Measurements from ENCODE around the gene ARHGAP26.

Gene ARHGAP26

DNA sequence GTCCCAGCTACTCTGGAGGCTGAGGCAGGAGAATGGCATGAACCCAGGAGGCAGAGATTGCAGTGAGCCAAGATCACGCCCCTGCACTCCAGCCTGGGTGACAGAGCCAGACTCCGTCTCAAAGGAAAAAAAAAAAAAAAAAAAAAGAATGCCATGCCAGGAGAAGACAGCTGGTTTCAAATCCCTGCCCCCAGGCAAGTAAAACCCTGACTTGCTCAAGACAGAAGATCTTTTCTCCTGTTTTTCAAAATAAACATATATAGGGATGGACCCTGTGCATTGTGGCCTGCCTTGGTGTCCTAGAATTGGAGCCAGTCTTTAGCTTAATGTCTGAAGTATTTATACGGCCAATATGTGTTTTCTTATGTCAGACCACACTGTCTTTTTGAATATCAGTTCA lies 456.2 kb downstream of the ARHGAP26 start:
- no peaks in the 10 kb centered on the region for H3K27me3 ChIP-seq (ENCODE audit: insufficient read depth, low read length)
- H3K9me3 ChIP-seq (ENCODE audit: low read length): no peaks in the 10 kb centered on the region
- H3K79me2 ChIP-seq (ENCODE audit: insufficient read depth, low read length): no peaks in the 10 kb centered on the region
- H3K27ac ChIP-seq (ENCODE audit: low read depth, low read length, poor library complexity, severe bottlenecking): peak overlapping the region; percentile 100
- H4K20me1 ChIP-seq (ENCODE audit: insufficient read depth, low read length): no peaks in the 10 kb centered on the region
- no peaks in the 10 kb centered on the region for H3K36me3 ChIP-seq (ENCODE audit: insufficient read depth, low read length)
- H3K4me2 ChIP-seq (ENCODE audit: low read length): no peak overlapping the region
- H3K9me2 ChIP-seq (ENCODE audit: low read depth, low read length): no peaks in the 10 kb centered on the region
- H3K4me1 ChIP-seq (ENCODE audit: insufficient read depth, low read length, severe bottlenecking): peaks cover 81% of the 10 kb centered on the region
- H3F3A ChIP-seq (ENCODE audit: insufficient read depth, low read length): 0 out of 2 replicates have a peak, but pooled peaks cover 7% of the 10 kb centered on the region
- TF ChIP-seq EZH2 (IDR thresholded peaks at IDR 0.05; ENCODE audit: borderline replicate concordance, low read length): no peak
- TF ChIP-seq, protein P1, sequence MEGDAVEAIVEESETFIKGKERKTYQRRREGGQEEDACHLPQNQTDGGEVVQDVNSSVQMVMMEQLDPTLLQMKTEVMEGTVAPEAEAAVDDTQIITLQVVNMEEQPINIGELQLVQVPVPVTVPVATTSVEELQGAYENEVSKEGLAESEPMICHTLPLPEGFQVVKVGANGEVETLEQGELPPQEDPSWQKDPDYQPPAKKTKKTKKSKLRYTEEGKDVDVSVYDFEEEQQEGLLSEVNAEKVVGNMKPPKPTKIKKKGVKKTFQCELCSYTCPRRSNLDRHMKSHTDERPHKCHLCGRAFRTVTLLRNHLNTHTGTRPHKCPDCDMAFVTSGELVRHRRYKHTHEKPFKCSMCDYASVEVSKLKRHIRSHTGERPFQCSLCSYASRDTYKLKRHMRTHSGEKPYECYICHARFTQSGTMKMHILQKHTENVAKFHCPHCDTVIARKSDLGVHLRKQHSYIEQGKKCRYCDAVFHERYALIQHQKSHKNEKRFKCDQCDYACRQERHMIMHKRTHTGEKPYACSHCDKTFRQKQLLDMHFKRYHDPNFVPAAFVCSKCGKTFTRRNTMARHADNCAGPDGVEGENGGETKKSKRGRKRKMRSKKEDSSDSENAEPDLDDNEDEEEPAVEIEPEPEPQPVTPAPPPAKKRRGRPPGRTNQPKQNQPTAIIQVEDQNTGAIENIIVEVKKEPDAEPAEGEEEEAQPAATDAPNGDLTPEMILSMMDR (IDR thresholded peaks at IDR 0.05; ENCODE audit: low read length): no peak
- no peak overlapping the region for H3K9ac ChIP-seq (ENCODE audit: low read length)
- no peak overlapping the region for H3K4me3 ChIP-seq (ENCODE audit: low read depth, low read length, poor library complexity, severe bottlenecking)
- H2AFZ ChIP-seq (ENCODE audit: low read length): no peak overlapping the region

DNA sequence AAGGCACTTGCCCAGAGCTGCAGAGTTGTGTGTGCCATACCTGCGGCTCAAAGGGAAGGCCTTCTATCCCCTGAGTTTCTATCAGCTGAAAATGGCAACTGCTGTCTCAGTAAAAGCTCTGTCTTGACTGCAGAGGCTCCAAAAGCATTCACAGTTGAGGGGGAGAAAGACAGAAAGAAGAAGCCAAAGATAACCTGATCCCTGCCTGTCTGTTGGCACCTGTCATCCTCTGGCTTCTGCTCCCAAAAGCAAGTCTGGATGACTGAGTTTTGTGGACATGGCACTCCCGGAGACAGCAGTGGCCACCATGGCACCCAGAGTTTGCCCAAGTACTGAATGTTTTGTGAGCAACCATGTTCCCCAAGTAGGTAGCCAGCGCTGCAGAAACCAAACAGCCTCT lies 456.7 kb downstream of the ARHGAP26 start:
- no peak overlapping the region for H3K4me3 ChIP-seq (ENCODE audit: low read depth, low read length, poor library complexity, severe bottlenecking)
- H4K20me1 ChIP-seq (ENCODE audit: insufficient read depth, low read length): no peaks in the 10 kb centered on the region
- no peaks in the 10 kb centered on the region for H3K9me3 ChIP-seq (ENCODE audit: low read length)
- 0 out of 2 replicates have a peak, but pooled peaks cover 7% of the 10 kb centered on the region for H3F3A ChIP-seq (ENCODE audit: insufficient read depth, low read length)
- H2AFZ ChIP-seq (ENCODE audit: low read length): no peak overlapping the region
- H3K4me2 ChIP-seq (ENCODE audit: low read length): peak overlapping the region; percentile 2; the same call in 1 of the 2 replicates
- peak overlapping the region; percentile 79; the same call in 1 of the 2 replicates for H3K9ac ChIP-seq (ENCODE audit: low read length)
- no peaks in the 10 kb centered on the region for H3K27me3 ChIP-seq (ENCODE audit: insufficient read depth, low read length)
- H3K36me3 ChIP-seq (ENCODE audit: insufficient read depth, low read length): no peaks in the 10 kb centered on the region
- H3K79me2 ChIP-seq (ENCODE audit: insufficient read depth, low read length): no peaks in the 10 kb centered on the region
- TF ChIP-seq, protein P1 (IDR thresholded peaks at IDR 0.05; ENCODE audit: low read length): no peak
- no peak for TF ChIP-seq EZH2 (IDR thresholded peaks at IDR 0.05; ENCODE audit: borderline replicate concordance, low read length)
- H3K27ac ChIP-seq (ENCODE audit: low read depth, low read length, poor library complexity, severe bottlenecking): peak overlapping the region; percentile 100
- peaks cover 81% of the 10 kb centered on the region for H3K4me1 ChIP-seq (ENCODE audit: insufficient read depth, low read length, severe bottlenecking)
- H3K9me2 ChIP-seq (ENCODE audit: low read depth, low read length): no peaks in the 10 kb centered on the region

DNA sequence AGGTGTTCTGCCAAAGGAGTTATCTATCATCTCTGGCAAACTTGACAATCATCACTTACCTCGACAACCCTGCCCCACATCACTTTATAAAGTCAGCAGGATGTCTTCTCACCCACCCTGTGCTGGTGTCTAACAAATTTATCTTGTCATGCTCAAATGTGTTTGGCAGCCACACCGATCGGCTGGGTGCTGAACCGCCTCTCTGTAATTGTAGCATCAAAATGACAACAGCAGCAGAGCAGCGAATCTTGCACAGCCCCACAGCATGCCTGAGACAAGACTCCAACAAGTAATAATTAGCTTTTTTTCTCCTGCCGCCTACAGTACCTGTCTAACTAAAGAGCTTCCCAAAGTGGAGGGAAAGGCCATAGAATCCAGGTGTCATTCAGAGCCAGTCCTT lies 457.1 kb downstream of the ARHGAP26 start:
- Histone ChIP-seq H3K4me1 (ENCODE audit: insufficient read depth, low read length, severe bottlenecking) (peaks cover 81% of the 10 kb centered on the region), H2AFZ (ENCODE audit: low read length) (no peak overlapping the region)

More for the DNA sequence above, 457.1 kb downstream of the ARHGAP26 start:
- no peaks in the 10 kb centered on the region for H3K79me2 ChIP-seq (ENCODE audit: insufficient read depth, low read length)
- no peaks in the 10 kb centered on the region for H4K20me1 ChIP-seq (ENCODE audit: insufficient read depth, low read length)
- peak overlapping the region; percentile 100 for H3K27ac ChIP-seq (ENCODE audit: low read depth, low read length, poor library complexity, severe bottlenecking)
- H3K36me3 ChIP-seq (ENCODE audit: insufficient read depth, low read length): no peaks in the 10 kb centered on the region
- no peaks in the 10 kb centered on the region for H3K27me3 ChIP-seq (ENCODE audit: insufficient read depth, low read length)
- 0 out of 2 replicates have a peak, but pooled peaks cover 7% of the 10 kb centered on the region for H3F3A ChIP-seq (ENCODE audit: insufficient read depth, low read length)
- no peaks in the 10 kb centered on the region for H3K9me3 ChIP-seq (ENCODE audit: low read length)
- H3K9me2 ChIP-seq (ENCODE audit: low read depth, low read length): no peaks in the 10 kb centered on the region
- peak overlapping the region; percentile 79; the same call in 1 of the 2 replicates for H3K9ac ChIP-seq (ENCODE audit: low read length)
- no peak overlapping the region for H3K4me3 ChIP-seq (ENCODE audit: low read depth, low read length, poor library complexity, severe bottlenecking)
- H3K4me2 ChIP-seq (ENCODE audit: low read length): peak overlapping the region; percentile 2; the same call in 1 of the 2 replicates
- TF ChIP-seq, protein P1 (IDR thresholded peaks at IDR 0.05; ENCODE audit: low read length): no peak
